H1 (cell line): ENCODE data around the gene SLIT3. TPM values are rescaled to one million over a fixed set of nuclear protein-coding genes. Genes with fewer than 3 reads are reported as not detected.

Source experiments
- CTCF ChIA-PET: fragments of 300-600 bp; sonication (Branson Sonifier 250); formaldehyde crosslinking; loops from one replicate; lab custom pipeline; 2021; ENCODE audit not compliant: partially characterized antibody; lab: Charles Lee
- POLR2A ChIA-PET: fragments of 300-600 bp; sonication (Branson Sonifier 250); formaldehyde crosslinking; loops from one replicate; lab custom pipeline; 2021; ENCODE audit warnings: inconsistent platforms; ENCODE audit not compliant: partially characterized antibody; lab: Charles Lee
- DNase-seq, 2 experiments: peaks; one replicate each; pipeline versions ENCODE4 v3.0.0 to v3.0.0-alpha.2; 2010 to 2022; ENCODE audit warnings: low spot score in 2 of 2, low read depth in 1 of 2, mixed read lengths in 1 of 2
- FAIRE-seq: peaks from 2 replicates; lab custom pipeline; 2011; peaks lifted over from hg19 to GRCh38; lab: Jason Lieb, UNC
- H2AFZ ChIP-seq: 2 replicates; pipeline ENCODE4 v1.8.1; 2012; ENCODE audit warnings: low read length, inconsistent platforms
- H2AK5ac ChIP-seq: 2 replicates; pipeline ENCODE4 v1.6.1; 2013; ENCODE audit warnings: low read depth, low read length
- H2BK120ac ChIP-seq: replicated peaks from 2 replicates; pipeline ENCODE3; 2013; ENCODE audit warnings: low read depth, low read length, inconsistent platforms
- H2BK12ac ChIP-seq: 2 replicates; pipeline ENCODE4 v1.6.1; 2013; ENCODE audit warnings: low read depth, low read length
- H2BK15ac ChIP-seq: 2 replicates; pipeline ENCODE4 v1.6.1; 2013; ENCODE audit warnings: low read length
- H2BK20ac ChIP-seq: 2 replicates; pipeline ENCODE4 v1.6.1; 2013; ENCODE audit warnings: low read length
- H2BK5ac ChIP-seq: 2 replicates; pipeline ENCODE4 v1.6.1; 2013; ENCODE audit warnings: low read depth, low read length
- H3K14ac ChIP-seq: 2 replicates; pipeline ENCODE4 v1.6.1; 2013; ENCODE audit warnings: inconsistent platforms; ENCODE audit not compliant: insufficient read length
- H3K18ac ChIP-seq: 2 replicates; pipeline ENCODE4 v1.6.1; 2013; ENCODE audit warnings: low read length; ENCODE audit errors: extremely low read depth
- H3K23ac ChIP-seq: 2 replicates; pipeline ENCODE4 v1.6.1; 2013; ENCODE audit warnings: inconsistent platforms; ENCODE audit not compliant: insufficient read length
- H3K23me2 ChIP-seq: 2 replicates; pipeline ENCODE4 v1.6.1; 2013; ENCODE audit warnings: low read depth, low read length
- H3K27ac ChIP-seq: 2 replicates; pipeline ENCODE4 v1.6.1; 2011; ENCODE audit warnings: low read depth, low read length, inconsistent platforms
- H3K27me3 ChIP-seq, 4 experiments: replicated peaks in 1 of 4; 1 replicate in 1 of 4; 2 replicates in 3 of 4; pipeline versions ENCODE4 v1.6.1 to v1.8.1; 2011 to 2013; ENCODE audit warnings: low read length in 3 of 4, mild to moderate bottlenecking in 3 of 4, inconsistent platforms in 2 of 4, mixed read lengths in 2 of 4, moderate library complexity in 1 of 4; ENCODE audit not compliant: control insufficient read depth in 3 of 4, insufficient read depth in 3 of 4; ENCODE audit errors: extremely low read depth in 1 of 4
- H3K36me3 ChIP-seq, 4 experiments: 2 replicates each; pipeline versions ENCODE4 v1.6.1 to v1.8.1; 2011 to 2013; ENCODE audit warnings: mild to moderate bottlenecking in 4 of 4, low read length in 3 of 4, moderate library complexity in 2 of 4, control low read depth in 1 of 4, inconsistent platforms in 1 of 4; ENCODE audit not compliant: insufficient read depth in 4 of 4, control insufficient read depth in 2 of 4
- H3K4ac ChIP-seq: replicated peaks from 2 replicates; pipeline ENCODE3; 2013; ENCODE audit warnings: low read length, low read depth, mixed read lengths, inconsistent platforms; ENCODE audit not compliant: insufficient read length
- H3K4me1 ChIP-seq, 4 experiments: replicated peaks in 1 of 4; 1 replicate in 1 of 4; 2 replicates in 3 of 4; pipeline versions ENCODE4 v1.6.1 to v1.8.1; 2011 to 2013; ENCODE audit warnings: low read length in 3 of 4, inconsistent platforms in 2 of 4, mixed read lengths in 1 of 4; ENCODE audit not compliant: insufficient read depth in 4 of 4, control insufficient read depth in 3 of 4
- H3K4me2 ChIP-seq, 2 experiments: 2 replicates each; pipeline versions ENCODE4 v1.6.1 to v1.8.1; 2011 to 2013; ENCODE audit warnings: low read depth in 2 of 2, low read length in 2 of 2, control low read depth in 1 of 2, inconsistent platforms in 1 of 2, mild to moderate bottlenecking in 1 of 2; ENCODE audit not compliant: insufficient read depth in 1 of 2
- H3K4me3 ChIP-seq, 4 experiments: fragments of 200-600, 300-600 bp in 1 of 4; sonication (generic), shearing (Covaris generic), sonication (Bioruptor Twin) in 1 of 4; 2 replicates each; pipeline versions ENCODE4 v1.5.1 to v1.8.1; 2011 to 2016; ENCODE audit warnings: low read length in 4 of 4, low read depth in 3 of 4, control low read depth in 2 of 4, inconsistent platforms in 2 of 4, mild to moderate bottlenecking in 2 of 4, mixed read lengths in 1 of 4, moderate library complexity in 1 of 4; ENCODE audit not compliant: insufficient read depth in 2 of 4; ENCODE audit errors: extremely low read depth in 1 of 4
- H3K56ac ChIP-seq: replicated peaks from 2 replicates; pipeline ENCODE3; 2013; ENCODE audit warnings: low read depth, mild to moderate bottlenecking, mixed read lengths, low read length, inconsistent platforms; ENCODE audit not compliant: insufficient read length
- H3K79me1 ChIP-seq: 2 replicates; pipeline ENCODE4 v1.6.1; 2013; ENCODE audit warnings: low read depth, low read length, control low read depth
- H3K79me2 ChIP-seq, 2 experiments: 2 replicates each; pipeline versions ENCODE4 v1.6.1 to v1.8.1; 2012 to 2013; ENCODE audit warnings: low read length in 2 of 2, mild to moderate bottlenecking in 2 of 2, inconsistent platforms in 1 of 2; ENCODE audit not compliant: insufficient read depth in 2 of 2, control insufficient read depth in 1 of 2
- H3K9ac ChIP-seq, 4 experiments: replicated peaks in 1 of 4; 1 replicate in 1 of 4; 2 replicates in 3 of 4; pipeline versions ENCODE4 v1.6.1 to v1.8.1; 2011 to 2013; ENCODE audit warnings: low read depth in 3 of 4, low read length in 3 of 4, control low read depth in 2 of 4, mild to moderate bottlenecking in 2 of 4, moderate library complexity in 2 of 4, inconsistent platforms in 1 of 4; ENCODE audit errors: extremely low read depth in 1 of 4
- H3K9me3 ChIP-seq, 2 experiments: 2 replicates each; pipeline versions ENCODE4 v1.6.1 to v1.8.1; 2012 to 2013; ENCODE audit warnings: mild to moderate bottlenecking in 2 of 2, moderate library complexity in 2 of 2, control low read depth in 1 of 2, inconsistent platforms in 1 of 2, low read depth in 1 of 2, low read length in 1 of 2, mixed read lengths in 1 of 2; ENCODE audit not compliant: insufficient read depth in 2 of 2
- H4K20me1 ChIP-seq, 2 experiments: replicated peaks in 1 of 2; 2 replicates each; pipeline versions ENCODE3 to v1.8.1; 2011 to 2013; ENCODE audit warnings: inconsistent platforms in 2 of 2, low read length in 2 of 2, mild to moderate bottlenecking in 1 of 2; ENCODE audit not compliant: insufficient read depth in 2 of 2, control insufficient read depth in 1 of 2
- H4K5ac ChIP-seq: 2 replicates; pipeline ENCODE4 v1.6.1; 2013; ENCODE audit warnings: low read length, low read depth, mixed read lengths, inconsistent platforms; ENCODE audit not compliant: insufficient read length
- H4K8ac ChIP-seq: 2 replicates; pipeline ENCODE4 v1.8.0; 2013; ENCODE audit warnings: mild to moderate bottlenecking, moderate library complexity, low read length, inconsistent platforms; ENCODE audit not compliant: insufficient read depth; ENCODE audit errors: extremely low read depth
- H4K91ac ChIP-seq: replicated peaks from 2 replicates; pipeline ENCODE3; 2013; ENCODE audit warnings: low read length, mixed read lengths, inconsistent platforms; ENCODE audit not compliant: insufficient read length
- JUN ChIP-seq: IDR thresholded peaks from 2 replicates; pipeline ENCODE4 v1.6.1; 2011; ENCODE audit warnings: low read depth, mild to moderate bottlenecking, improper control_type of control experiment, low read length
- TBP ChIP-seq: IDR thresholded peaks from 2 replicates; pipeline ENCODE4 v1.6.1; 2011; ENCODE audit warnings: low read depth, low read length, improper control_type of control experiment
- WGBS, 2 experiments: shearing (Covaris generic) in 1 of 2; methylation state at CpG; one replicate each; pipeline versions ENCODE4 v1.1.6 to v1.1.7; 2013 to 2015; ENCODE audit warnings: low lambda C conversion rate in 2 of 2, mixed read lengths in 2 of 2, inconsistent platforms in 1 of 2, low coverage in 1 of 2, missing lambda C conversion rate in 1 of 2; ENCODE audit not compliant: insufficient replicate concordance in 2 of 2, insufficient coverage in 1 of 2, insufficient read length in 1 of 2; ENCODE audit errors: extremely low coverage in 1 of 2, missing lambda C conversion rate in 1 of 2; 5-methylcytosine and 5-hydroxymethylcytosine counted together
- polyA plus RNA-seq, 7 experiments: library from polyadenylated mRNA; depleted of rRNA in 3 of 7; stranded (reverse) in 5 of 7; unstranded in 2 of 7; fragments of >200 nt in 5 of 7; fragments of 200-250 nt in 2 of 7; gene quantifications; 1 replicate in 5 of 7; 2 replicates in 1 of 7; 4 replicates in 1 of 7; pipeline versions ENCODE4 v1.2.1 to v1.2.3, GENCODE V29; 2011 to 2013; ENCODE audit warnings: missing spikeins in 2 of 7, mixed read lengths in 2 of 7
- total RNA-seq: library from RNA; stranded (reverse); fragmentation: NEBNext Ultra II Directional; extraction: Animal tissue kit (Norgen Biotek cat#: 25700); gene quantifications from 2 replicates; pipeline ENCODE4 v1.2.1, GENCODE V29; 2021

The SLIT3 gene
- total and polyA plus RNA-seq, 2 of the 8 experiments (the other 6 are each of a cell fraction or from before 2014, with no cell fraction given) = 1.1 to 1.2 TPM

- Histone ChIP-seq H2AFZ (no peak overlapping the region), H3K36me3 (no peaks in the 10 kb centered on the region), H3K9ac (no peak overlapping the region), H3K4me2 (peak overlapping the region; percentile 24 to 30; a peak in 2 of 4 replicates), H3K79me2 (no peaks in the 10 kb centered on the region), H3K79me1 (no peaks in the 10 kb centered on the region), H3K23ac (no peak overlapping the region), H3K56ac (no peak overlapping the region), H3K4me1 (peaks cover 3 to 13% (median 10%) of the 10 kb centered on the region in 4 experiments; a peak in 5 of 7 replicates), H3K18ac (no peak overlapping the region), H2BK120ac (no peak overlapping the region), H4K20me1 (no peaks in the 10 kb centered on the region), H3K23me2 (no peaks in the 10 kb centered on the region; the same call in 1 of the 2 replicates), H3K9me3 (no peaks in the 10 kb centered on the region), H3K4me3 (no peak overlapping the region), H2AK5ac (no peak overlapping the region), H2BK20ac (no peak overlapping the region), H4K8ac (no peak overlapping the region), H2BK12ac (no peak overlapping the region; the same call in 1 of the 2 replicates), H4K91ac (no peak overlapping the region), H2BK5ac (no peak overlapping the region), H4K5ac (no peak overlapping the region), H2BK15ac (no peak overlapping the region), H3K4ac (peak overlapping the region; percentile 74), H3K14ac (no peak overlapping the region), H3K27ac (no peak overlapping the region), H3K27me3 (no peaks in the 10 kb centered on the region)
- DNase-seq (no peak), FAIRE-seq (no peak)
- ChIA-PET CTCF (interaction anchor here (0.7 to 3.9 kb wide), 13 partner anchors 11 to 443 kb away, joined by 3 to 29 read pairs (median 3); partner anchors contain the start of gene SLIT3), POLR2A (no interaction called here)
- 56% methylated on average over 6 of the region's 6 CpGs; no CpG with 5 or more reads in 1 of the 2 experiments for WGBS, 2 experiments
- TF ChIP-seq JUN (no peak), TBP (no peak)
Measured at GRCh38 chr5:169002953-169003555, 297.9 kb downstream of the SLIT3 start.
